GM12873 (cell line): ENCODE measurements around the gene GAS2.
A peak's percentile ranks its signal among the peaks of the same experiment; 100 is the strongest.

Experiments used
- CTCF ChIP-seq: IDR thresholded peaks from 2 replicates; pipeline ENCODE4 v1.5.1; 2012; ENCODE audit warnings: low read depth, mild to moderate bottlenecking, moderate library complexity, low read length, control low read depth; ENCODE audit not compliant: insufficient read depth; ENCODE audit errors: missing control alignments

GAS2 gene

GRCh38 chr11:22807391-22807790 is 141.0 kb downstream of the GAS2 start:
- no peak for TF ChIP-seq CTCF

- TF ChIP-seq CTCF, result no peak
Observed at GRCh38 chr11:22807855-22808570, 141.6 kb downstream of the GAS2 start.

GRCh38 chr11:22808571-22809197 is 142.3 kb downstream of the GAS2 start:
- no peak for TF ChIP-seq CTCF

- TF ChIP-seq CTCF, result no peak
Observed at GRCh38 chr11:22809893-22810292, 143.5 kb downstream of the GAS2 start.

- TF ChIP-seq CTCF, result no peak
Observed at GRCh38 chr11:22822203-22822602, 155.8 kb downstream of the GAS2 start.

- no peak for TF ChIP-seq CTCF
Observed at GRCh38 chr11:22828373-22828772, 162.0 kb downstream of the GAS2 start.

GRCh38 chr11:22829231-22830081 is 163.0 kb downstream of the GAS2 start, which contains the start of gene SVIP:
Gene SVIP, minus strand, starts transcription at chr11:22829801. Its CDS starts 53 bp downstream, at chr11:22829748.
- TF ChIP-seq CTCF, result peak; percentile 85
